IPS-18a (cell line): ENCODE measurements around the gene TMEM107.
A peak's percentile ranks its signal among the peaks of the same experiment; 100 is the strongest.

ENCODE experiments used
- H3K27ac ChIP-seq: one replicate; pipeline ENCODE4 v1.5.1; 2013; ENCODE audit warnings: low read length
- H3K27me3 ChIP-seq: one replicate; pipeline ENCODE4 v1.6.1; 2013; ENCODE audit warnings: mild to moderate bottlenecking, low read length; ENCODE audit not compliant: control insufficient read depth, insufficient read depth
- H3K36me3 ChIP-seq: one replicate; pipeline ENCODE4 v1.6.1; 2013; ENCODE audit warnings: low read depth, low read length; ENCODE audit not compliant: control insufficient read depth
- H3K4me1 ChIP-seq: one replicate; pipeline ENCODE4 v1.6.1; 2013; ENCODE audit warnings: low read depth, low read length; ENCODE audit not compliant: control insufficient read depth
- H3K4me3 ChIP-seq: one replicate; pipeline ENCODE4 v1.5.1; 2013; ENCODE audit warnings: low read length
- H3K9ac ChIP-seq: one replicate; pipeline ENCODE4 v1.6.1; 2013; ENCODE audit warnings: mild to moderate bottlenecking, low read length, moderate library complexity
- H3K9me3 ChIP-seq: one replicate; pipeline ENCODE4 v1.6.1; 2013; ENCODE audit warnings: low read depth, low read length; ENCODE audit not compliant: control insufficient read depth

Gene TMEM107

GRCh38 chr17:8210761-8211458 lies 34.7 kb upstream of the TMEM107 start:
- Histone ChIP-seq H3K9ac (peak overlapping the region; percentile 91), H3K4me1 (peaks cover 3% of the 10 kb centered on the region), H3K9me3 (no peaks in the 10 kb centered on the region), H3K27ac (peak overlapping the region; percentile 49), H3K4me3 (peak overlapping the region; percentile 84), H3K27me3 (no peaks in the 10 kb centered on the region), H3K36me3 (peaks cover 19% of the 10 kb centered on the region)

DNA sequence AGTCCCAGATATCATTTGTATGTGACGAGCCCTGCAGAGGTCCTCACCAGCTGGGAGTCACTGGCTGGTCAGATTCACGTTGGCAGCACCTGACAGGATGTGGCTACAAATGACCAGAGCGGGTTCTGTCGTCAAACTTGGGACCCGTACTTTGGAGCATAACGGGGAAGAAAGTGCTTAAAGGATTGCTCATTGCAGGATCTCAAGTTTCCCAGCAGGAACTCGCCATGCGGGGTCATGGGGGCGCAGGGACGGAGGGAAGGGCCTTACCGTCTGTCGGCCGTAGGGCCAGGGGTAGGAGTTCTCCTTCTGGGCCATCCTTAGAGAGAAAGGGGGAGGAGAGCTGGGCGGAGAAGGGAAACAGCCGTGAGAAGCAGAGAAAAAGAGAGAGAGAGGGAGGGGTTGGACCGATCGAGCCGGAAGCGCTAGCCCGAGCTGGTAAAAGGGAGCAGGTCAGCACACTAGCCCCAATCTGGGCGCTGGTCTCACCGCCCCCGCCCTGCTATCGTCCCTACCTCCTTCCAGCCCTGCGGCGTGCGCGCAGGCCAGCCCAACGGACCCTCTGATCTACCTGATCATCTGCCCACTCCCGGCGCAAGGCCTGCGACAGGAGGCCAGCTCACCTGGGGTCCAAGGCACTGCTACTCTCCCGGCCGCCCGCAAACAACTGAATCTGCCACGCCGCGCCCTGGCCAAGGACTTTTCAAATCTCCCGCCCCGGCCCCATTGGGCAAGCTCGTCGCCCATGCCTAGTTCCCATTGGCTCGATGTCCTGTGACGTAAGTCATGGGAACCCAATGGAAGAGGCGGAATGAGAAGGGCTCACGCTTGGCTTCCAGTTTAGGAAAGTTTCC lies 34.0 kb upstream of the TMEM107 start, which contains the start of gene AURKB:
TSS of gene AURKB (minus strand) at position 669 of the 854 bp plus-strand sequence. CDS start at position 318, 351 bp downstream.
- Histone ChIP-seq H3K9me3 (no peaks in the 10 kb centered on the region), H3K36me3 (peaks cover 27% of the 10 kb centered on the region), H3K4me3 (peak within 1 kb of the TSS; percentile 84), H3K27ac (peak within 1 kb of the TSS; percentile 78), H3K9ac (peak within 1 kb of the TSS; percentile 91), H3K4me1 (peaks cover 3% of the 10 kb centered on the region), H3K27me3 (no peaks in the 10 kb centered on the region)

GRCh38 chr17:8206536-8206935 lies 30.4 kb upstream of the TMEM107 start:
- H3K27ac ChIP-seq = no peak overlapping the region
- H3K4me3 ChIP-seq = no peak overlapping the region
- no peaks in the 10 kb centered on the region for H3K27me3 ChIP-seq
- no peak overlapping the region for H3K9ac ChIP-seq
- peaks cover 41% of the 10 kb centered on the region for H3K36me3 ChIP-seq
- H3K4me1 ChIP-seq = peaks cover 3% of the 10 kb centered on the region
- H3K9me3 ChIP-seq = no peaks in the 10 kb centered on the region

- no peaks in the 10 kb centered on the region for H3K9me3 ChIP-seq
- H3K9ac ChIP-seq = no peak overlapping the region
- no peak overlapping the region for H3K4me3 ChIP-seq
- peaks cover 3% of the 10 kb centered on the region for H3K4me1 ChIP-seq
- H3K36me3 ChIP-seq = peaks cover 41% of the 10 kb centered on the region
- no peaks in the 10 kb centered on the region for H3K27me3 ChIP-seq
- no peak overlapping the region for H3K27ac ChIP-seq
Measured at GRCh38 chr17:8204761-8205555, 28.8 kb upstream of the TMEM107 start.

DNA sequence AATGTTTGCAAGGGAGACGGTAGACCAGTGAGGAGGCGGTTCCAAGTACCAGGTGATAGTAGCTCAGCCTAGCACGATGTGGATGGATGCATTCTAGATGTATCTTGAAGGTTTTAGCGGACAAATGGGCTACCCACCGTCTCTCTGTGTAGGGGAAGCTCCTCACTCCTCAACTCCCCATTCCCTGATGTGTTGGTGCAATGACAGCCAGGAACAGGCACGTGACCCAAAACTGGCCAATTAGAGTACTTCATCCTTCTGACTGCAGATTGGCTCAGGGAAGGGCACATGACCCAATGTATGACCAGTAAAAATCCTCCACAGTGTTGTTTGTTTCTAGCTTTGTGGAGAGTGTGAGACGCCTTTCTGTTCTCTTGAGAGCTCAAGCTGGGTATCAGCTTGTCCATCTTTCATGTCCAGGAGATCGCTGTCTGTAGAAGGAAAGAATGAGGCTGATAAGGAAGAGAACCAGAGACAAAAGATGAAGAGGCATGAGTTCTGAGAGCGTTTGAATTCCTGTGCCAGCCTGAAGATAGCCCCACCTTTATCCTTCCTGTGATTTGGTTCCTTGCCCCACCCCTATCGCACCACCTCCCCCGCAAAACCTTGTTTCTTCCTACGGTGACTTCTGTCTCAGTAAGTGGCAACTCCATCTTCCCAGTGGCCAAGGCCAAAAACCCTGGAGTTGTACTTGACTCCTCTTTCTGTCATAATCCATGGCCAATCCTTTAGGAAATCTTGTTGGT lies 16.1 kb upstream of the TMEM107 start:
- Histone ChIP-seq H3K9me3 (no peaks in the 10 kb centered on the region), H3K27me3 (peaks cover 19% of the 10 kb centered on the region), H3K9ac (peak overlapping the region; percentile 64), H3K4me3 (peak overlapping the region; percentile 71), H3K27ac (peak overlapping the region; percentile 19), H3K4me1 (peaks cover 16% of the 10 kb centered on the region), H3K36me3 (no peaks in the 10 kb centered on the region)

GRCh38 chr17:8190506-8190905 lies 14.3 kb upstream of the TMEM107 start:
- H3K4me3 ChIP-seq = peak overlapping the region; percentile 69
- H3K36me3 ChIP-seq = no peaks in the 10 kb centered on the region
- no peaks in the 10 kb centered on the region for H3K9me3 ChIP-seq
- no peak overlapping the region for H3K27ac ChIP-seq
- peaks cover 16% of the 10 kb centered on the region for H3K4me1 ChIP-seq
- H3K9ac ChIP-seq = no peak overlapping the region
- peaks cover 19% of the 10 kb centered on the region for H3K27me3 ChIP-seq

DNA sequence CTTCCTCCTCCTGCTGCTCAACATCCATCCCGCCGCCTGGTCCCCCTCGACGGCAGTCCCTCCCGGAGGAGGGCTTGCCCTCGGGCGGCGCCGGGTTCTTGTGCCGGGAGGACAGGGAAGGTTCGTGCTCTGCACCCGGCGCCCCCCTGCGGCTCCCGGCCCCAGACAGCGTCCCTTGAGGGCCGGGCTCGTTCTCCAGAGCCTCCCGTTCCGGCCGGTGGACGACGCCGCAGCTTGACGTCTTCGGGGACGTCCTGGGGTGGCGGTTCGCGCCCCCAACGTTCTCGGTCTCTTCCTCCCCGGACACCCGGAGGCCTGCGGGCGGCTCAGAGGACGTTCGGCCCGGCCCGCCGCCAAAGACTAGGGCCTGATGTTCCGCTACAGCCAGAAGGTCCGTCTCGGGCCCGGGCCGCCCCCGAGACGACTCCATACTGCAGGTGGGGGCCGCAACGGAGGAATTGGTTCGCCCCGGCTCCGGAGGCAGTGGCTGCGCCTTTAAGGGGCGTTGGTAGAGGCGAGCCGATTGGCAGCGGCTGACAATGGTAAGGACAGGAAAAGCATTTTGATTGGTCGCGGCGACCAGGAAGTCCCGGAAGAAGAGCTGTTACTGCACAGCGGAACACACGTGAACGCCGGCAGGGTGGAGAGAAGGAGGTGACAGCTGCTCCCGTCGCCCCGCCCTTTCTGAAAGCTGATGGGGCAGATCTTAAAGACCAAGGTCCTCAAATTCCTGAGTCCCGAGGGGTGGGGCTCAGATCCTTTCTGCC lies 13.7 kb upstream of the TMEM107 start, which contains the start of gene BORCS6:
TSS of gene BORCS6 (minus strand) at position 470 of the 767 bp plus-strand sequence. CDS start at position 430, 40 bp downstream.
- Histone ChIP-seq H3K36me3 (no peaks in the 10 kb centered on the region), H3K4me1 (peaks cover 16% of the 10 kb centered on the region), H3K9ac (no peak within 1 kb of the TSS), H3K4me3 (peak within 1 kb of the TSS; percentile 69), H3K27ac (no peak within 1 kb of the TSS), H3K27me3 (peaks cover 19% of the 10 kb centered on the region), H3K9me3 (no peaks in the 10 kb centered on the region)

GRCh38 chr17:8189041-8189710 lies 13.0 kb upstream of the TMEM107 start:
- H3K27ac ChIP-seq = no peak overlapping the region
- peaks cover 19% of the 10 kb centered on the region for H3K27me3 ChIP-seq
- peaks cover 16% of the 10 kb centered on the region for H3K4me1 ChIP-seq
- H3K9me3 ChIP-seq = no peaks in the 10 kb centered on the region
- peak overlapping the region; percentile 69 for H3K4me3 ChIP-seq
- H3K36me3 ChIP-seq = no peaks in the 10 kb centered on the region
- no peak overlapping the region for H3K9ac ChIP-seq

DNA sequence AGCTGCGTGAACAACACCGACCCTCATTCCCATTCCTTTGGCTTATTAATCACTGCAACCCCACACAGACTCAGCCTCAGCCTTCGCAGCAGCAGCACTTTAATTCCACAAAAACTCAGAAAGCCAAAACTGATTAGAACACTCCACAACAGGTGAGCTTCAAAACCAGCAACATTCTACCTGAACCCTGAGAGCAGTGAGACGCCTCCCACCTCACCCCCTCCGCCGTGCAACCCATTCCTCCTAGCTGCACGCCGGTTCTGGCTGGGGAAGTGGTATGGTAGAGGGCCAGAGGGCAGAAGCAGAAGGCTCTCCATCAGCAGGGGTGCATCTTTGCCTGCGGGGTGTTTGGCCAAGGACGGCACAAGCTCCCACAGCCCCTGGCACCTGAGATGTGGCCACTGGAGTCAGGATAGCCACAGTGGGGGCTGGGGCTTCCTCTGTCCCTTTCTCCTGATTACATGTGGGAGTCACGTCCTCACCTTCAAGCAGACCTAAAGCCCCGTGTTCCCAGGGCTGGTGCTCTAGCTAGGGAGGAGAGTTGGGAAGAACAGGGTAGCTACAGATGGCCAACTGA lies 12.2 kb upstream of the TMEM107 start:
- Histone ChIP-seq H3K9ac (no peak overlapping the region), H3K4me1 (peaks cover 16% of the 10 kb centered on the region), H3K27ac (no peak overlapping the region)

More for the DNA sequence above, 12.2 kb upstream of the TMEM107 start:
- Histone ChIP-seq H3K9me3 (no peaks in the 10 kb centered on the region), H3K36me3 (no peaks in the 10 kb centered on the region), H3K4me3 (peak overlapping the region; percentile 99), H3K27me3 (peaks cover 19% of the 10 kb centered on the region)
